Right ventricle myocardium superior (tissue), 1 donor: ENCODE measurements around the gene EIF3A. TPM values are rescaled to one million over a fixed set of nuclear protein-coding genes. Genes with fewer than 3 reads are reported as not detected.

ENCODE experiments used
- ATAC-seq: fragments of 200-7000 bp; cut with Tn5 transposase; one replicate; pipeline ENCODE4 v1.9.1; 2020; ENCODE audit warnings: mild to moderate bottlenecking; ENCODE audit not compliant: poor library complexity
- DNase-seq: peaks from one replicate; pipeline ENCODE4 v3.0.0-alpha.2; 2020
- intact Hi-C: fragments of 100-400 bp; cut with DNase I; formaldehyde crosslinking; loops from one replicate; pipeline ENCODE4 v1.11.2; 2022
- total RNA-seq: library from RNA; stranded (reverse); fragmentation: NEBNext Ultra II Directional; extraction: Animal tissue kit (Norgen Biotek cat#: 25700); gene quantifications from one replicate; pipeline ENCODE4 v1.2.1, GENCODE V29; 2021
- donor health status: DM: no; HTN: yes; CAD: no; lungs with severe emphysema.

The EIF3A gene
- total RNA-seq, 1 donor from 2014 or later, result 93.8 TPM

DNA sequence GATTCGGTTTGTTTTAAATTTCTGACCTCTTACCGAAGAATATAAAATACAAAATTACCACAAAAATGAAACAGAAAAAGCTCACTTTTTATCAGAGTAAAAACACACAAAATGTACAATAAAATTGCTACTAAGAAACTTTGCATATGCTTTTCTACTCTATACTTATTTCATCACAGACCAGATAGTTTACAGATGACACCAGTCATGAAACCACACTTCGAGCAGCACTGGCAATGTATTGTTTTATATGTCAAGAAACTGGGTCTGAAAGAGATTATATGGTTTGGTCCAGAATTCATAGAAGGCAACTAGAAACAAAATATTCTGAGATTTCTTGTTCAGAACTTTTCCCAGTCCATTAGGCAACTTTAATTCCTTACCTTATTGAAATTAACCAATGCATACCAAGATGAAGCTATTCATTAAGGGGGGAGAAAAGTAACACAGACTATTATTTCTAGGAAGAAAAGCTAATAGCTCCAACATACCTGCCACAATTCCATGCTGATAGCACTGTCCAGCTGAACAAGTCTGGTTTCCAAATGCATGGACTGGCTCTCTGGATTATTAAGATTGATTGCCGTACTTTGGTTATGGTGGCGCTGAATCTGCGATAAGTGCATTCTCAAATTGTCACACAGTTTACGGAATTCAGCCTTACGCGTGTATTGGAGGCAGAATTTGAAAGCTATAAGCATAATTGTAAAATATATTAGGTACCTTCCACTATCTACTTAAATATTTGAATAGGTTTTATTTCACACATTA is 10.0 kb downstream of the EIF3A start:
- no peak for ATAC-seq
- intact Hi-C loops, result no loop called here
- DNase-seq, result no peak

DNA sequence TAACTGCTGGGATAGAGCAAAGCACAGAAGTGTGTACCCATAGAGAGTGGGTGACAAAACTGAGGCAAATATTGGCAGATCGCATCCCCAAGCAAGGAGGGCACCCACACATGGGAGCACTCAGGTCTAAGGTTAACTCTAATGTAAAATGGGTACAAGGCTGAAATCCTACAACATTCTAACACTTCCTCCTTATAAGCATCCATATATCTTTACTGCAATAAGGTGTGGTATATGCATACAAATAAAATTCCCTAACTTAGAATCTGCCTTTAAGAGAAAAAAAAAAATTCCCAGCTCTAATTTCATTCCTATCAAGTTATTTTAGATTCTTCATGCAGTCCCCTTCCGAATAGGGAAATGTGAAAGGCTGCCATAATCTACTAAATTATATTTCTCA is 18.7 kb downstream of the EIF3A start:
- no peak for ATAC-seq
- DNase-seq, result no peak
- intact Hi-C loops, result no loop called here

- intact Hi-C loops, result no loop called here
- DNase-seq (no peak), ATAC-seq (no peak)
Measured at GRCh38 chr10:119061352-119061751, 19.3 kb downstream of the EIF3A start.

DNA sequence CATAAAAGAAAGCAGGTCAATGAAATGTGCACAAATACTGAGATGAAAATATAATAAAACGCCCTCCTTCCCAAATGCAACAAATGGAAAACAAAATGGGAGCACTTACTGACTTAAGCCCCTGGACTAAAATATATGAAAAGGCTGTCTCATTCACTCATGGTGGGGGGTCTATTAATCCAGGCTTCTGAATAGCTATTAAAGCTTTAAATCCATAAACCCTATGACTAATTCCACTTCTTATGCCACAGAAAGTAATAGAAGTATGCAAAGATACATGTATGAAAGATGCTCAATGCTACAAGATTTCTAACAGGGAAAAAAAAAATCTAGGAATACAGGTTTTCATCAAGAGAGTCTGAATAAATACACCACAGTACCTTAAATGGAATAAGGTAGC is 20.5 kb downstream of the EIF3A start:
- ATAC-seq (no peak), DNase-seq (no peak)
- intact Hi-C loops, result no loop called here

DNA sequence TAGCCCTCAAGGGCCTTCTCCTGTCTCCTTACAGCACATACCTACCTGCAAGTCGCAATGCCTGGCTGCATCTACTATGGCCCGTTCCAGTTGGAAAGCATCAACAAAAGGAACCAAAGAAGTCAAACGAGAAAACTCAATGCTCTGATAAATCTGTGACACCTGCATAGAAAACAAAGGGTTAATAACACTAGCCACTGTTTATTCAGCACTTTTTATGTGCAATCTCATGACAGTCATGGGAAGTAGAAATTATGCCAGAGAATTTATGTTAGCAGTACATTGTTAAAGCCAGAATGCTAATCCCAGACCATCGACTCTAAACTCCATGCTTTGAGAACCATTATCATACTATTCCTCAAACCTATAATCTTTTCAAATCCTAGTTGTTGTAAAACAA is 21.1 kb downstream of the EIF3A start:
- intact Hi-C loops, result no loop called here
- DNase-seq (no peak), ATAC-seq (no peak)

DNA sequence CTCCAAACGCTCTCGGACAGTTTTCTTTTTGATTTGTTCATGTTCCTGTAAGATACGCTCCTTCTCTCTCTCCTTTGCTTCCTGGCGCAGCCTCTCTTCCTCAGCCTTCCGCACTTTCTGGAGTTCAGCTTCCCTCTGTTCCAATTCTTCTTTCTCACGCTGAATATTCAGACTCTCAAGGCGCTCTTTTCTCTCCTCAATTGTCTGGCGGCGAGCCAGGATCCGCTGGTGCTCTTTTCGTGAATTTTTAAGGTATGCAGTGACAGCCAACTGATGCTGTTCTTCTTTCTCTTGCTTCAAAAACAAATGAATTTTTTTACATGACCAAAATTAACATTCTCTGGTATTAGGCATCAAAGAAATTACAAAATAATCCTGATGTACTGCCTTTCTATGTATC is 22.6 kb downstream of the EIF3A start:
- DNase-seq (no peak), ATAC-seq (no peak)
- intact Hi-C loops, result no loop called here

DNA sequence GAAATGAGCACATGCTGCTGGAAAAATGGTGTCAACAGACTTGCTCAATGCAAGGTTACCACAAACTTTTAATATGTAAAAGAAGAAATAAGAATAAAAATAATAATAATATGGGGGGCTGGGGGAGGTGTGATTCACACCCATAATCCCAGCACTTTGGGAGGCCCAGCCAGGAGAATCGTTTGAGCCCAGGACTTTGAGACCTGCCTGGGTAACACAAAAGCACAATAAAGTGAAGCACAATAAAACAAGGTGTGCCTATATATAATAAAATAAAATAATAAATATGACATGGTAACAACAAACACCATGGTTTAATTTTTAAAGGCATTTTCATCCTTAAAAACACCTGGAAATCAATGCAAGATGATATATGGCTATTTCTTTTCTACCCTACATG is 25.1 kb downstream of the EIF3A start:
- DNase-seq (no peak), ATAC-seq (no peak)
- intact Hi-C loops, result no loop called here

DNA sequence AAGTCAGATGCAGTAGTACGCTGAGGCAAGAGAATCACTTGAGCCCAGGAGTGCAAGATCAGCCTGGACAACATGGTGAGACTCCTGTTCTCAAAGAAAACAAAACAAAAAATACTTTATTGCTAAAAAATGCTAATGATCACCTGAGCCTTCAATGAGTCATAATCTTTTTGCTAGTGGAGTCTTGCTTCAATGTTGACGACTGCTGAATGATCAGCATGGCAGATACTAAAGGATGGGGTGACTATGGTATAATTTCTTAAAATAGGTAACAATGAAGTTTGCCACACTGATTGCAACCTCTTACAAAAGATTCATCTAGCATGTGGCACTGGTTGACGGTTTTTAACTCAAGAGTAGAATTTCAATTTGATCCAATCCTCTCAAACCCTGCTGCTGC is 28.8 kb downstream of the EIF3A start:
- DNase-seq, result no peak
- intact Hi-C loops, result no loop called here
- no peak for ATAC-seq

GRCh38 chr10:119049777-119050176 is 30.8 kb downstream of the EIF3A start:
- intact Hi-C loops, result no loop called here
- ATAC-seq (no peak), DNase-seq (no peak)

DNA sequence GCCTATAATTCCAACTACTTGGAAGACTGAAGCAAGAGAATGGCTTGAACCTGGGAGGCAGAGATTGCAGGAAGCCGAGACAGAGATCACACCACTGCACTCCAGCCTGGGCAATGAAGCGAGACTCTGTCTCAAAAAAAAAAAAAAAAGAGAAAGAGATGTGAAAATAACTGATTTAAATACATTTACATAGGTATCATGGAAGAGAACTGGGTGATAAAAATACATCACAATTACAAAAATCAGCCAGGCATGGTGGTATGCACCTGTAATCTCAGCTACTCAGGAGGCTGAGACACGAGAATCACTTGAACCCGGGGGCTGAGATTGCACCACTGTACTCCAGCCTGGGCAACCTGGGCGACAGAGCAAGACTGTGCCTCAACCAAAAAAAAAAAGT is 31.3 kb downstream of the EIF3A start:
- intact Hi-C loops, result no loop called here
- ATAC-seq (no peak), DNase-seq (no peak)

- intact Hi-C loops, result no loop called here
- DNase-seq, result no peak
- no peak for ATAC-seq
Measured at GRCh38 chr10:119045561-119045960, 35.1 kb downstream of the EIF3A start.

DNA sequence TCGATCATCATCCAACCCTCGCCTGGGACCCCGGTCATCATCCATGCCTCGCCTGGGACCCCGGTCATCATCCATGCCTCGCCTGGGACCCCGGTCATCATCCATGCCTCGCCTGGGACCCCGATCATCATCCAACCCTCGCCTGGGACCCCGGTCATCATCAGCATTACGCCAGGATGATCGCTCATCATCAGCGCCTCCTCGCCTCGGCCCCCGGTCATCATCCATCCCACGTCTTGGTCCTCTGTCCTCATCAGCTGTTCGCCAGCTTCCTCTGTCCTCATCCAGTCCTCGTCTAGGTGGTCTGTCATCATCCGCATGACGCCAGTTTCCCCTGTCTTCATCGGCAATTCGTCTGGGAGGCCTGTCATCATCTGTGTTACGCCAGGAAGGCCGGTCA is 38.4 kb downstream of the EIF3A start:
- ATAC-seq (no peak), DNase-seq (no peak)
- intact Hi-C loops, result no loop called here

DNA sequence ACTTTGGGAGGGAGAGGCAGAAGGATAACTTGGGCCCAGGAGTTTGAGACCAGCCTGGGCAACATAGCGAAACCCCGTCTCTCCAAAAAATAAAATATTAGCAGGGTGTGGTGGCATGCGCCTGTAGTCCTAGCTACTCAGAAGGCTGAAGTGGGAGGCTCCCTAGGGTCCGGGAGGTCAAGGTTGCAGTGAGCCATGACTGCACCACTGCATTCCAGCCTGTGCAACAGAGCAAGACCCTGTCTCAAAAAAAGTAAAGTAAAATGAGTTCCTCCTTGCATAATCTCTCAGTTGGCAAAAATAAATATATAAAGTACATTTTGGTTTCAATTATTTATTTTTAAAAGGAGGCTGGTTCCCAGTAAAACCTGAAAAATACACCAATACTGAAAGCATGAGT is 39.3 kb downstream of the EIF3A start:
- ATAC-seq (no peak), DNase-seq (no peak)
- intact Hi-C loops, result no loop called here

- DNase-seq (no peak), ATAC-seq (no peak)
- intact Hi-C loops, result no loop called here
Measured at GRCh38 chr10:119039161-119039560, 41.5 kb downstream of the EIF3A start.

- DNase-seq, result no peak
- no peak for ATAC-seq
- intact Hi-C loops, result no loop called here
Measured at GRCh38 chr10:119031496-119032059, 49.0 kb downstream of the EIF3A start.

GRCh38 chr10:119030421-119031250 is 50.0 kb downstream of the EIF3A start:
- intact Hi-C loops, result no loop called here
- ATAC-seq (peak; percentile 6), DNase-seq (peak; percentile 61)

- ATAC-seq (no peak), DNase-seq (peak; percentile 48)
- intact Hi-C loops, result no loop called here
Measured at GRCh38 chr10:119029613-119030420, 50.8 kb downstream of the EIF3A start, which contains the start of gene NANOS1. Gene NANOS1, plus strand, starts transcription at chr10:119029714. Its CDS starts 88 bp downstream, at chr10:119029802.

- DNase-seq (peak; percentile 94), ATAC-seq (peak; percentile 79)
- intact Hi-C loops, result no loop called here
Measured at GRCh38 chr10:119028900-119029612, 51.6 kb downstream of the EIF3A start.
